HepG2 (cell line): ENCODE data around the gene SERAC1. TPM values are rescaled to one million over a fixed set of nuclear protein-coding genes. Genes with fewer than 3 reads are reported as not detected.
"Not testable (repeated sequence)": the region's sequence is repeated elsewhere in the genome, so short reads cannot be mapped to it uniquely, and the experiment has no call there.

Experiments used
- FOXJ3 ChIP-seq: sonication (generic); formaldehyde crosslinking; IDR thresholded peaks from 2 replicates; pipeline ENCODE4 v1.4.0; 2020; ENCODE audit warnings: missing genetic modification reagents, mild to moderate bottlenecking, borderline replicate concordance
- IRF2 ChIP-seq: IDR thresholded peaks from 2 replicates; pipeline ENCODE4 v1.6.1; 2018; ENCODE audit warnings: missing genetic modification reagents, missing compliant biosample characterization
- NCOR1 ChIP-seq: fragments of 200-600 bp; sonication (generic); IDR thresholded peaks from 2 replicates; pipeline ENCODE4 v1.7.0; 2017; ENCODE audit warnings: antibody characterized with exemption, low read length, borderline replicate concordance
- NONO ChIP-seq, 2 experiments: fragments of 450-650 bp in 1 of 2; sonication (generic) in 1 of 2; formaldehyde crosslinking in 1 of 2; IDR thresholded peaks in 1 of 2; conservative IDR thresholded peaks in 1 of 2; 2 replicates each; pipeline versions ENCODE4 v1.6.1 to v1.8.0; 2017 to 2022; ENCODE audit warnings: mild to moderate bottlenecking in 1 of 2, missing genetic modification reagents in 1 of 2, moderate library complexity in 1 of 2
- NR2F6 ChIP-seq, 2 experiments: IDR thresholded peaks; 2 replicates each; pipeline ENCODE4 v1.6.1; 2016; ENCODE audit warnings: antibody characterized with exemption in 1 of 2, mild to moderate bottlenecking in 1 of 2
- POLR2A ChIP-seq, 2 experiments: IDR thresholded peaks; 2 replicates each; pipeline ENCODE4 v1.6.1; 2011; ENCODE audit warnings: low read depth in 2 of 2, low read length in 2 of 2, mild to moderate bottlenecking in 1 of 2, moderate library complexity in 1 of 2; ENCODE audit not compliant: insufficient read depth in 1 of 2
- PRMT3 ChIP-seq: sonication (generic); formaldehyde crosslinking; IDR thresholded peaks from 2 replicates; pipeline ENCODE4 v1.8.1; 2022; ENCODE audit warnings: low read depth, mild to moderate bottlenecking, moderate library complexity, missing genetic modification reagents, borderline replicate concordance
- RELA ChIP-seq: sonication (generic); formaldehyde crosslinking; IDR thresholded peaks from 2 replicates; pipeline ENCODE4 v1.4.0; 2020; ENCODE audit warnings: missing genetic modification reagents
- RXRA ChIP-seq: sonication (generic); formaldehyde crosslinking; IDR thresholded peaks from 2 replicates; pipeline ENCODE4 v1.5.1; 2020; ENCODE audit warnings: missing genetic modification reagents
- TEAD3 ChIP-seq: optimal IDR thresholded peaks from 2 replicates; pipeline ENCODE3; 2016; ENCODE audit warnings: borderline replicate concordance
- UBTF ChIP-seq: sonication (generic); formaldehyde crosslinking; IDR thresholded peaks from 2 replicates; pipeline ENCODE4 v1.4.0; 2020; ENCODE audit warnings: mild to moderate bottlenecking, missing genetic modification reagents
- ZNF556 ChIP-seq: sonication (generic); formaldehyde crosslinking; IDR thresholded peaks from 2 replicates; pipeline ENCODE4 v1.4.0; 2020; ENCODE audit warnings: mild to moderate bottlenecking, missing genetic modification reagents, borderline replicate concordance
- ZNF687 ChIP-seq: sonication (generic); formaldehyde crosslinking; IDR thresholded peaks from 2 replicates; pipeline ENCODE4 v1.5.1; 2020; ENCODE audit warnings: mild to moderate bottlenecking, missing genetic modification reagents, moderate library complexity
- ZNF746 ChIP-seq: sonication (generic); formaldehyde crosslinking; IDR thresholded peaks from 2 replicates; pipeline ENCODE4 v1.8.0; 2022; ENCODE audit warnings: mild to moderate bottlenecking, missing genetic modification reagents
- ZNF891 ChIP-seq: sonication (generic); formaldehyde crosslinking; IDR thresholded peaks from 2 replicates; pipeline ENCODE4 v1.5.0; 2020; ENCODE audit warnings: mild to moderate bottlenecking, missing genetic modification reagents
- ZSCAN21 ChIP-seq: sonication (generic); formaldehyde crosslinking; IDR thresholded peaks from 2 replicates; pipeline ENCODE4 v1.8.0; 2022; ENCODE audit warnings: mild to moderate bottlenecking, missing genetic modification reagents, moderate library complexity, borderline replicate concordance
- polyA plus RNA-seq, 8 experiments: library from polyadenylated mRNA; depleted of rRNA in 3 of 8; stranded (reverse) in 7 of 8; unstranded in 1 of 8; fragments of >200 nt; fragmentation: Illumina TruSeq in 4 of 8; extraction: Trizol in 4 of 8; gene quantifications; 2 replicates each; pipeline versions ENCODE4 v1.2.1 to v1.2.3, GENCODE V29; 2011 to 2016; ENCODE audit warnings: low read depth in 4 of 8, missing spikeins in 1 of 8, mixed read lengths in 1 of 8; ENCODE audit not compliant: insufficient read depth in 1 of 8
- total RNA-seq, 5 experiments: library from RNA; depleted of rRNA; stranded (reverse); fragments of >200 nt; fragmentation: Illumina TruSeq; extraction: Trizol; gene quantifications; 2 replicates each; pipeline ENCODE4 v1.2.3, GENCODE V29; 2016; ENCODE audit warnings: low read depth in 1 of 5
- TF ChIP-seq, protein P1 (sequence below): sonication (generic); formaldehyde crosslinking; IDR thresholded peaks from 2 replicates; pipeline ENCODE4 v1.5.0; 2020; ENCODE audit warnings: mild to moderate bottlenecking, missing genetic modification reagents

The SERAC1 gene
- total and polyA plus RNA-seq, 2 of the 13 experiments (the other 11 are each of a cell fraction or from before 2014, with no cell fraction given) = 4.5 to 8.1 TPM

- TF ChIP-seq UBTF (CRISPR knock-in tag) = peak; percentile 61; the same call in 1 of the 2 replicates
- TF ChIP-seq IRF2 = peak; percentile 43; the same call in 1 of the 2 replicates
- TF ChIP-seq RXRA (CRISPR knock-in tag) = peak; percentile 71; the same call in 1 of the 2 replicates
- peak; percentile 72; the same call in 1 of the 2 replicates for TF ChIP-seq ZNF556 (CRISPR knock-in tag)
- TF ChIP-seq ZNF891 (CRISPR knock-in tag) = peak; percentile 69; the same call in 1 of the 2 replicates
- TF ChIP-seq FOXJ3 (CRISPR knock-in tag) = peak; percentile 76
- peak; percentile 85 for TF ChIP-seq TEAD3 (CRISPR knock-in tag)
- TF ChIP-seq POLR2A (IDR thresholded peaks at IDR 0.05; ENCODE audit: insufficient read depth in 1 of 2, low read depth in 2 of 2, low read length in 2 of 2) = peak; percentile 31 to 37; a peak in 1 of 4 replicates
- 0 out of 2 replicates have a peak, but pooled peaks have one; percentile 68 for TF ChIP-seq ZSCAN21
- 0 out of 2 replicates have a peak, but pooled peaks have one; percentile 45 for TF ChIP-seq NCOR1
- TF ChIP-seq NONO, NR2F6 (IDR thresholded peaks at IDR 0.05): not testable (repeated sequence)
- TF ChIP-seq NONO (CRISPR knock-in tag; conservative IDR thresholded peaks at IDR 0.05) = peak; percentile 95
- TF ChIP-seq ZNF746 (CRISPR knock-in tag) = 0 out of 2 replicates have a peak, but pooled peaks have one; percentile 32
- TF ChIP-seq PRMT3 (CRISPR knock-in tag) = peak; percentile 66; the same call in 1 of the 2 replicates
- TF ChIP-seq, protein P1, sequence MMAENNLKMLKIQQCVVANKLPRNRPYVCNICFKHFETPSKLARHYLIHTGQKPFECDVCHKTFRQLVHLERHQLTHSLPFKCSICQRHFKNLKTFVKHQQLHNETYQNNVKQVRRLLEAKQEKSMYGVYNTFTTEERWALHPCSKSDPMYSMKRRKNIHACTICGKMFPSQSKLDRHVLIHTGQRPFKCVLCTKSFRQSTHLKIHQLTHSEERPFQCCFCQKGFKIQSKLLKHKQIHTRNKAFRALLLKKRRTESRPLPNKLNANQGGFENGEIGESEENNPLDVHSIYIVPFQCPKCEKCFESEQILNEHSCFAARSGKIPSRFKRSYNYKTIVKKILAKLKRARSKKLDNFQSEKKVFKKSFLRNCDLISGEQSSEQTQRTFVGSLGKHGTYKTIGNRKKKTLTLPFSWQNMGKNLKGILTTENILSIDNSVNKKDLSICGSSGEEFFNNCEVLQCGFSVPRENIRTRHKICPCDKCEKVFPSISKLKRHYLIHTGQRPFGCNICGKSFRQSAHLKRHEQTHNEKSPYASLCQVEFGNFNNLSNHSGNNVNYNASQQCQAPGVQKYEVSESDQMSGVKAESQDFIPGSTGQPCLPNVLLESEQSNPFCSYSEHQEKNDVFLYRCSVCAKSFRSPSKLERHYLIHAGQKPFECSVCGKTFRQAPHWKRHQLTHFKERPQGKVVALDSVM = 0 out of 2 replicates have a peak, but pooled peaks have one; percentile 10
- TF ChIP-seq RELA (CRISPR knock-in tag) = peak; percentile 27; the same call in 1 of the 2 replicates
- peak; percentile 66; the same call in 1 of the 2 replicates for TF ChIP-seq NR2F6 (CRISPR knock-in tag; IDR thresholded peaks at IDR 0.05)
- peak; percentile 98 for TF ChIP-seq ZNF687 (CRISPR knock-in tag)
Measured at GRCh38 chr6:158183174-158183972, 15.3 kb upstream of the SERAC1 start (continued).
